NT2/D1 (cell line): ENCODE results near the gene CCDC34.

ENCODE experiments used
- DNase-seq: peaks from one replicate; pipeline ENCODE4 v3.0.0-alpha.2; 2011; ENCODE audit warnings: low read depth, low spot score
- H3K27me3 ChIP-seq: 2 replicates; pipeline ENCODE4 v1.6.0; 2011; ENCODE audit warnings: mild to moderate bottlenecking; ENCODE audit not compliant: insufficient read length, insufficient read depth
- H3K36me3 ChIP-seq: 2 replicates; pipeline ENCODE4 v1.6.1; 2011; ENCODE audit warnings: mild to moderate bottlenecking, low read length, mixed read lengths; ENCODE audit not compliant: insufficient read depth, insufficient read length
- H3K4me1 ChIP-seq: 2 replicates; pipeline ENCODE4 v1.5.1; 2011; ENCODE audit not compliant: insufficient read depth, insufficient read length
- H3K4me3 ChIP-seq: 2 replicates; pipeline ENCODE4 v1.5.1; 2011; ENCODE audit warnings: low read depth; ENCODE audit not compliant: insufficient read length
- H3K9ac ChIP-seq: 2 replicates; pipeline ENCODE4 v1.6.0; 2011; ENCODE audit warnings: low read depth; ENCODE audit not compliant: insufficient read length
- H3K9me3 ChIP-seq: 2 replicates; pipeline ENCODE4 v1.5.1; 2011; ENCODE audit warnings: mild to moderate bottlenecking, low read length; ENCODE audit not compliant: insufficient read depth
- SUZ12 ChIP-seq: IDR thresholded peaks from 2 replicates; pipeline ENCODE4 v1.6.1; 2011; ENCODE audit not compliant: insufficient read length, insufficient read depth; ENCODE audit errors: extremely low read depth
- YY1 ChIP-seq: IDR thresholded peaks from 2 replicates; pipeline ENCODE4 v1.6.1; 2011; ENCODE audit not compliant: insufficient read length, insufficient read depth
- ZNF274 ChIP-seq: IDR thresholded peaks from 2 replicates; pipeline ENCODE4 v1.6.1; 2011; ENCODE audit warnings: mild to moderate bottlenecking, low read depth, low read length

CCDC34 gene

DNA sequence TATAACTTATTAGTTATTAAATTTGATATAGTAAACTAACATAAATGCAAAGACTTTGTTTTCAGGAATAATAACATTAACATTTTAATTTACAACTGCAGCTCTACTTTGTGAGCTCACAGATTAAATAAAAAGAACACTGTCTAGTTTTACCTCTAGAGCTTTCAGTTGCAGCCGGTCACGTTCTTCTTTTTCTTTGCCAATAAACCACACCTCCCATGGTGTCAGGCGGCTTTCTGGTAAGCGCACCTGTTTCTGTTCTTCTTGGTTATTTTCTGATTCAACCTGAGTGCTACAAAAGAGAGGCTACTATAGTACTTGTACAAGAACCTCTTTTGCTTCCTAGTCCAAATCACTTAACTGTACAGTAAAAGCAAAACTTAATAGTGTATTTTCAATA, 5.8 kb downstream of the CCDC34 start:
- DNase-seq: no peak
- Histone ChIP-seq H3K4me1 (no peaks in the 10 kb centered on the region), H3K9ac (no peak overlapping the region), H3K27me3 (no peaks in the 10 kb centered on the region), H3K4me3 (no peak overlapping the region), H3K9me3 (no peaks in the 10 kb centered on the region), H3K36me3 (peaks cover 6% of the 10 kb centered on the region)
- no peak for TF ChIP-seq YY1
- TF ChIP-seq ZNF274: no peak
- TF ChIP-seq SUZ12: no peak

DNA sequence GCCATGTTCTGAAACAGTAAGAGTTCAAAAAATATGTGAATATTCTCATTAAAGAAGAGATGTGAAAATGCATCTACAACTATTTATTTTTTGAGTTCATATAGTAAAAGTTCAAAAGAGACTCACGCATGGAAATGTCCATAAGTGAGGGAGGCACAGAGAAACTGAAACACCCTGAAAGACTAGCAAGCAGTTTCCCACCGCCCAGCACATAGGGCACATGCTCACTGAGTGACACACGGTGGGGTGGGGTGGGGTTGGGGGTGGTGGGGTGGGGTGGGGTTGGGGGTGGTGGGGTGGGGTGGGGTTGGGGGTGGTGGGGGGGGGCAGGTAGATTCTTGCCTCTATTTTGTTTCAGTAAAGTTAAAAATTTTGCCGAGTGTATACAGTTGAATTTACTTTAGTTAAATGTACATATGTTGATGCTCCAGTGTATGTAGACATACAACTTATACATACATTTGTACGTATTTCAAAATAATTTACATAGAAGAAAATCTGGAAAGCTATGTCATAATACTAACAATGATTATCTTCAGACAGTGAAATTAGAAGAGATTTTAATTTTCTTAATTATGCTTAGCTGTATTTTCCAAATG, 6.3 kb downstream of the CCDC34 start:
- DNase-seq: no peak
- TF ChIP-seq SUZ12: no peak
- TF ChIP-seq ZNF274: no peak
- TF ChIP-seq YY1: no peak
- H3K4me3 ChIP-seq: no peak overlapping the region
- H3K9me3 ChIP-seq: no peaks in the 10 kb centered on the region
- no peaks in the 10 kb centered on the region for H3K4me1 ChIP-seq
- peaks cover 6% of the 10 kb centered on the region for H3K36me3 ChIP-seq
- H3K27me3 ChIP-seq: no peaks in the 10 kb centered on the region
- no peak overlapping the region for H3K9ac ChIP-seq

DNA sequence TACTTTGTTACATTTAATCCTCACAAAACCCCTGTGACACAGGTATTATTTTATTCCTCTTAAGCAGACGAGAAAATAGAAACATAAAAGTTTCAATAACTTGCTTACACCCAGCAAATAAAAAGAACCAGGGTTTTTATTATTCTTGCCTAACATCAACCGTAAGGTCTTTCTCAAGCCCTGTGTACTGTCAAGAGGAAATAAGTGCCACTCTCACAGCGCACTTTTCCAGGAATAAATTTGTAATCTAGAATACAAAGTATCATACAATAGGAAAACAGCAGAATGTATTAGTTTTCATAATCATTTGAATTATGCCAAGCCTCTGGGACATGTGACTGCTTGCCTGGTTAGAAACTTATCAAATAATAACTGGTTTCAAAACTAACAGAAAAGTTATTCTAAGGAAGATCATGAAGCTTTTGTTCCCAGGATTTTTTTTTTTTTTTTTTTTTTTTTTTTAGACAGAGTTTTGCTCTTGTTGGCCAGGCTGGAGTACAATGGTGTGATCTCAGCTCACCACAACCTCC, 7.4 kb downstream of the CCDC34 start:
- Histone ChIP-seq H3K36me3 (peaks cover 6% of the 10 kb centered on the region), H3K27me3 (no peaks in the 10 kb centered on the region), H3K4me3 (no peak overlapping the region), H3K4me1 (no peaks in the 10 kb centered on the region), H3K9me3 (no peaks in the 10 kb centered on the region), H3K9ac (no peak overlapping the region)
- no peak for TF ChIP-seq YY1
- no peak for TF ChIP-seq ZNF274
- TF ChIP-seq SUZ12: no peak
- no peak for DNase-seq

DNA sequence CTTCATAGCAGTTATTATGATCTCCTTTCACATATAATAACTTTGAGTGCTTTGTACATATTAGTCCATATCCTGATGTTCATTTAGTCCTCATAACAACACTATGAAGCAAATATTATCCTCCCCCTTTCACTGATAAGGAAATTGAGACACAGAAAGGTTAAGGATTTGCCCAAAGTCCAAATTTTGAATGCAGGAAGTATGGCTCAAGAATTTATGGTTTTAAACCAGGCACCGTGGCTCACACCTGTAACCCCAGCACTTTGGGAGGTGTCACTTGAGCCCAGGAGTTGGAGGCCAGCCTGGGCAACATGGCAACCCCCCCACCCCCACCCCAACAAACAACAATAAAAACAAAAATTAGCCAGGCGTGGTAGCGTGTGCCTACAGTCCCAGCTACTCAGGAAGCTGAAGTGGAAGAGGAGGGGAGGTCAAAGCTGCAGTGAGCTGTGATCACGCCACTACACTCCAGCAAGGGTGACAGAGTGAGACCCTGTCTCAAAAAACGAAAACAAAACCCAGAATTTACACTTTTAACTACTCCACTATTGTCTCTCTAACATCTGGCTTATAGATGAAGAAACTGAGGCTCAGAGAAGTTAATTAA, 8.6 kb downstream of the CCDC34 start:
- peaks cover 2% of the 10 kb centered on the region for H3K36me3 ChIP-seq
- no peaks in the 10 kb centered on the region for H3K27me3 ChIP-seq
- no peak overlapping the region for H3K9ac ChIP-seq
- no peak for DNase-seq
- TF ChIP-seq SUZ12: no peak
- TF ChIP-seq ZNF274: no peak
- TF ChIP-seq YY1: no peak
- no peak overlapping the region for H3K4me3 ChIP-seq
- H3K4me1 ChIP-seq: no peaks in the 10 kb centered on the region
- no peaks in the 10 kb centered on the region for H3K9me3 ChIP-seq

DNA sequence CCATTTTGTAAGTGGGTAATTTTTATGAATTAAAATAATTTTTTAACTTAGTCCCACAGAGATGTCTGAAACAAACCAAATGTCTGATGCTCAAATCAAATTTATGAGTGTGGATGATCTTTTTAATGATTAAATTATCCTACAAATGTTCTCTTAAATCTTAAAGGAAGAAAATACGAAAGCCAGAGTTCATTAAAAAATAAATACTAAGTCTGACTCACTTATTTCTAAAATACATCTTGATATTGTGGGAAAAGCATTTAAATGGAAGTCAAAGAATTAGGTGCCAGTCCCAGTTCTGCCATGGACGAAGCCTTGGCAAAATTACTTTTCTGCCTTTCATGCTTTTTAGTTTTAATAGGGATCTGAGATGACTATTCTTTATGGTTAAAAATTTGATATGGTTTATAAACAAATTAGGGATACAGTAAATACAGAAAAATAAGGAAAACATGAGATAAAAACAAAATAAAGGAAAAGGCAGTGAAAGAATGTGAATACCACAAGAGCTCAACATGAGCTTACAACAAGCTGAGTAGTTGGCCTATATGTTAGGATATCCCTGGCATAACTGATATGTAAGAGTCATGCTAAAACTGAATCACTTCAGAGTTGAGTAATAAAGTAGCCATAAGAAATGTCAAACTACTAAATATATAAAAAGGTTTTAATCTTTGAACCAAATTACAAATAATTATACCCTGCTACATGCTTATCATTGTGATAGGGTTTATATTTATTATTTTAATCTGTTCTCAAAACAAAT, 9.2 kb downstream of the CCDC34 start:
- Histone ChIP-seq H3K4me1 (no peaks in the 10 kb centered on the region), H3K9me3 (no peaks in the 10 kb centered on the region), H3K9ac (no peak overlapping the region), H3K4me3 (no peak overlapping the region), H3K36me3 (peaks cover 4% of the 10 kb centered on the region), H3K27me3 (no peaks in the 10 kb centered on the region)
- no peak for DNase-seq
- TF ChIP-seq YY1 (no peak), ZNF274 (no peak), SUZ12 (no peak)

DNA sequence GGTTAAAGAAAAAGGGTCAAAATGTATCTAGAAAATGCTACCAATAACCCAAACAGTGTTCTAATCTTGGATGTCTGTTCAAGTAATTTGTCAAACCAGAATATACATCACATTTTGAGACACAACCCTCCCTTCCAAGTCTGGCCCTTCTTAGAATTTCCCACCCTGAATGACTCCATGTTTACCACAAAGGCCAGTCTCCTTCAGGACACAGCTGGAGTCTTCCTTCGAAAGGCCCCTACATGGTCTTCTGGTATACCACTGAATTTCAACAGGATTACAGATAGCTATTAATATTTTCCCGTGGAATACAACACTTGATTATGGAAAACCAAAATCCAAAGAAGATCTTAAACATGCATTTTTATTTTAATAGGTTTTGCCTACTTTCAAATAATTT, 10.2 kb downstream of the CCDC34 start:
- TF ChIP-seq ZNF274 (no peak), SUZ12 (no peak), YY1 (no peak)
- H3K9ac ChIP-seq: no peak overlapping the region
- H3K4me3 ChIP-seq: no peak overlapping the region
- H3K4me1 ChIP-seq: no peaks in the 10 kb centered on the region
- H3K9me3 ChIP-seq: no peaks in the 10 kb centered on the region
- H3K36me3 ChIP-seq: peaks cover 4% of the 10 kb centered on the region
- H3K27me3 ChIP-seq: no peaks in the 10 kb centered on the region
- no peak for DNase-seq

DNA sequence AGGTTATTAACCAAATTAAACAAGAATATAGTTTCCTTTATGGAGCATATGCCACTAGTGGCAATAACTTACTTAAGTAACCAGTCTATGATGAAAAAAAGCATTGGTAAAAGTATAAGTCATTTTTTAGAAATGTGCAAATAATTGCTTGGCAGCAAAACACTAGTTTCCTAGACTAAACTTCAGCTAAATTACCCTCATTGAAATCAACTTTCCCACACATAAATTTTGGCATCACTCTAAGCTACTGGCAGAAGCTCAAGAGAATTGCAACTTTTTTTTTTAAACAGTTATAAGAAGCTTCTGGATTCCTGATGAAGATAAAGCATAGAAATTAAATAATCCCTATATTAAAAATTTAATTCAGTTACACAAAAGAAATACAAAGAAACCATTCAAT, 12.5 kb downstream of the CCDC34 start:
- TF ChIP-seq SUZ12 (no peak), ZNF274 (no peak), YY1 (no peak)
- DNase-seq: no peak
- Histone ChIP-seq H3K36me3 (peaks cover 4% of the 10 kb centered on the region), H3K4me3 (no peak overlapping the region), H3K27me3 (no peaks in the 10 kb centered on the region), H3K9ac (no peak overlapping the region), H3K9me3 (no peaks in the 10 kb centered on the region), H3K4me1 (no peaks in the 10 kb centered on the region)
